Right ventricle myocardium inferior (tissue), 1 donor: ENCODE data around the gene FOS. TPM values are rescaled to one million over a fixed set of nuclear protein-coding genes. Genes with fewer than 3 reads are reported as not detected.
"Not testable (repeated sequence)": the region's sequence is repeated elsewhere in the genome, so short reads cannot be mapped to it uniquely, and the experiment has no call there.

Experiments
- ATAC-seq: fragments of 200-7000 bp; cut with Tn5 transposase; one replicate; pipeline ENCODE4 v1.9.1; 2020; ENCODE audit warnings: mild to moderate bottlenecking, moderate library complexity
- DNase-seq: peaks from one replicate; pipeline ENCODE4 v3.0.0; 2021; ENCODE audit errors: missing footprints
- intact Hi-C: fragments of 100-400 bp; cut with DNase I; formaldehyde crosslinking; loops from one replicate; pipeline ENCODE4 v1.11.0; 2022
- total RNA-seq: library from RNA; stranded (reverse); fragmentation: NEBNext Ultra II Directional; extraction: Animal tissue kit (Norgen Biotek cat#: 25700); gene quantifications from one replicate; pipeline ENCODE4 v1.2.1, GENCODE V29; 2021
- donor health status: DM: no; HTN: yes; CAD: no; lungs with severe emphysema.

FOS gene
- total RNA-seq, 1 donor from 2014 or later = 9.5 TPM

DNA sequence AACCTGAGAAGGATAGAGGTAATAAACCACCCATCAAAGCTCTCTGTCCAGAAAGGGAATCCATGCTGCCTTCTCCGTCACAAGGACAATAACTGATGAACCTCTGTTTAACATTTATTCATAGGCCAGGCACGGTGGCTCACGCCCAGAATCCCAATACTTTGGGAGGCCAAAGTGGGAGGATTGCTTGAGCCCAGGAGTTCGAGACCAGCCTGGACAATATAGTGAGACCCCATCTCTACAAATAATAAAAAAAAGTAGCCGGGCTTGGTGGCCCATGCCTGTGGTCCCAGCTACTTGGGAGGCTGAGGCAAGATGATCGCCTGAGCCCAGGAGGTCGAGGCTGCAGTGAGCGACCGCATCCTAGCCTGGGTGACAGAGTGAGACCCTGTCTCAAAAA is 7.1 kb upstream of the FOS start:
- DNase-seq (no peak), ATAC-seq (no peak)
- intact Hi-C loops = no loop called here

- ATAC-seq (no peak), DNase-seq (no peak)
- intact Hi-C loops = no loop called here
Observed at GRCh38 chr14:75273272-75274049, 5.2 kb upstream of the FOS start.

- no peak for DNase-seq
- intact Hi-C loops = no loop called here
- ATAC-seq = no peak
Observed at GRCh38 chr14:75274050-75274898, 4.4 kb upstream of the FOS start.

DNA sequence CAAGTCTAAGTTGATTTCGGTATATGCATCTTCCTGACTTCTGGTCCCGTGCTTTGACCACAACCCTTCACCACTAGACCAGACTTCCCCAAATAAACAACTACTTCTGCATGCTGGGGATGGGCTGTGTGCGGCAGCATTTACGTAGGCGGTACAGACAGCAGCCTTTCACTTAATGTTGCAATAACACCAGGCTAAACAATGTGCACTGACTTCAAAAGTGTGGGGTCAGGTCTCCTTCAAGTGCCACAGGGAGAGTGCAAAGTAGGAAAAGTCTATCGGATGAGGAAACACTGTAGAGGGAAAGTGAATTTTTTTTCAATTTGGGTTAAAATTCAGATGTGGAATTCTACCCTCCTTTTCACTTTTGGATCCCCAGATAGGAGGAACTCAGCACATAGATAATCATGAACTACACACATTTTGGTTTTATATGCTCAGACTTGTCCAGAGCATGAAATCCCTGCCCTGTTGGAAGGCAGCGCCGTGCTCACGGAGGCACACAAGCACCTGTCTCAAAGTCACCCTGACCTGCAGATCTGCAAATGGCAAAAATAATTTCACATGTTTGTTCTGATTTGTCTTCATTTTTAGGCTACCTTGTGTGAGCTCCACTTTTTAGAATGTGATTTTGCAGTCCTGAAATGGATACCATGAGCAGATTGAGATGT is 3.6 kb upstream of the FOS start:
- ATAC-seq = no peak
- peak; percentile 87 for DNase-seq
- intact Hi-C loops = loop anchor here (5.0 kb wide), 2 partner anchors 38 to 98 kb away; partner anchors contain the start of gene TMED10

DNA sequence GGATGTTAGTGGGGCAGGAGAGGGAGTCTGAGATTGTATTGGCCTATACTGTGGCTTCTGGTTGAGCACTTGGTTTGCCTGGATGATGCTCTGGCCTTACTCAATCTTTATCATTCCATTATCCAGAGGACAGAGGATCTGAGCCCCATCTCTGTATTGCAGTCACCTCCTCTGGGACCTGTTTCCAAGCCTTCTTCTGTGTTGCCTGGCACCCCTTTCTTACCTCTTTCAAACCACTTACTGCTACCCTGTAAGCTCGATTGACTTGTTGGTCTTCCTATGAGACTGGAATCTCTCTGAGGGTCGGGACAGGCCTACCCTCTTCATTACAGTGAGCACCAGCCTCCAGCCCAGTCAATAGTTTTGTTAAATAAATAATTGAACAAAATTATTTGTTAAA is 3.0 kb upstream of the FOS start:
- intact Hi-C loops = loop anchor here (5.0 kb wide), 2 partner anchors 38 to 98 kb away; partner anchors contain the start of gene TMED10
- no peak for DNase-seq

GRCh38 chr14:75277008-75277814 is 1.4 kb upstream of the FOS start:
- ATAC-seq (peak; percentile 86), DNase-seq (peak; percentile 98)
- intact Hi-C loops = loop anchor here (1.0 to 5.0 kb wide), 3 partner anchors 18 to 100 kb away; partner anchors contain the start of gene TMED10

More for the DNA sequence above, 3.0 kb upstream of the FOS start:
- ATAC-seq = no peak

- intact Hi-C loops = loop anchor here (1.0 to 5.0 kb wide), 4 partner anchors 16 to 101 kb away; partner anchors contain the start of gene TMED10
- no peak for DNase-seq
- no peak for ATAC-seq
Observed at GRCh38 chr14:75277815-75278421, 710 bp upstream of the FOS start.

DNA sequence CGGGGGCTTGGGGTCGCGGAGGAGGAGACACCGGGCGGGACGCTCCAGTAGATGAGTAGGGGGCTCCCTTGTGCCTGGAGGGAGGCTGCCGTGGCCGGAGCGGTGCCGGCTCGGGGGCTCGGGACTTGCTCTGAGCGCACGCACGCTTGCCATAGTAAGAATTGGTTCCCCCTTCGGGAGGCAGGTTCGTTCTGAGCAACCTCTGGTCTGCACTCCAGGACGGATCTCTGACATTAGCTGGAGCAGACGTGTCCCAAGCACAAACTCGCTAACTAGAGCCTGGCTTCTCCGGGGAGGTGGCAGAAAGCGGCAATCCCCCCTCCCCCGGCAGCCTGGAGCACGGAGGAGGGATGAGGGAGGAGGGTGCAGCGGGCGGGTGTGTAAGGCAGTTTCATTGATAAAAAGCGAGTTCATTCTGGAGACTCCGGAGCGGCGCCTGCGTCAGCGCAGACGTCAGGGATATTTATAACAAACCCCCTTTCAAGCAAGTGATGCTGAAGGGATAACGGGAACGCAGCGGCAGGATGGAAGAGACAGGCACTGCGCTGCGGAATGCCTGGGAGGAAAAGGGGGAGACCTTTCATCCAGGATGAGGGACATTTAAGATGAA is 630 bp downstream of the FOS start:
- intact Hi-C loops = loop anchor here (5.0 kb wide), 2 partner anchors 42 to 102 kb away; partner anchors contain the start of gene TMED10
- peak; percentile 91 for DNase-seq

GRCh38 chr14:75279763-75280290 is 1.2 kb downstream of the FOS start:
- peak; percentile 78 for DNase-seq
- intact Hi-C loops = loop anchor here (5.0 kb wide), 2 partner anchors 43 to 103 kb away; partner anchors contain the start of gene TMED10
- ATAC-seq = no peak

More for the DNA sequence above, 630 bp downstream of the FOS start:
- ATAC-seq = peak; percentile 26

- DNase-seq (no peak), ATAC-seq (no peak)
- intact Hi-C loops = no loop called here
Observed at GRCh38 chr14:75280291-75280830, 1.7 kb downstream of the FOS start.

- DNase-seq (peak; percentile 73), ATAC-seq (no peak)
- intact Hi-C loops = no loop called here
Observed at GRCh38 chr14:75280831-75281653, 2.4 kb downstream of the FOS start.

GRCh38 chr14:75281654-75282019 is 3.0 kb downstream of the FOS start:
- DNase-seq (no peak), ATAC-seq (no peak)
- intact Hi-C loops = no loop called here

- intact Hi-C loops = no loop called here
- ATAC-seq (no peak), DNase-seq (no peak)
Observed at GRCh38 chr14:75282170-75282554, 3.5 kb downstream of the FOS start.

GRCh38 chr14:75282555-75283161 is 4.0 kb downstream of the FOS start:
- peak; percentile 76 for DNase-seq
- ATAC-seq, intact Hi-C loops: not testable (repeated sequence)

DNA sequence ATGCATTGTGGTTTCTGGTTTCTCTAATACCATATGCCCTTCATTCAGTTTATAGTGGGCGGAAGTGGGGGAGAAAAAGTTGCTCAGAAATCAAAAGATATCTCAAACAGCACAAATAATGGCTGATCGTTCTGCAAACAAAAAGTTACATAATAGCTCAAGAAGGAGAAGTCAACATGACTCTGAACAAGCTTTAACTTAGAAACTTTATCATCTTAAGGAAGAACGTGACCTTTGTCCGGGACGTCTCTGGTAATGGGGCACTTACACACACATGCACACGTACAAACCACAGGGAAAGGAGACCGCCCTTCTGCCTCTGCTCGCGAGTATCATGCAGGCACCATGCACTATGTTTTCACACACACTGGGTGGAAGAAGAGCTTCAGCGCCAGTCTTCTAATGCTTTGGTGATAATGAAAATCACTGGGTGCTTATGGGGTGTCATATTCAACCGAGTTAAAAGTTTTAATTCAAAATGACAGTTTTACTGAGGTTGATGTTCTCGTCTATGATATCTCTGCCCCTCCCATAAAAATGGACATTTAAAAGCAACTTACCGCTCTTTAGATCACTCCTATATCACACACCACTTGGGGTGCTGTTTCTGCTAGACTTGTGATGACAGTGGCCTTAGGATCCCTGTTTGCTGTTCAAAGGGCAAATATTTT is 4.7 kb downstream of the FOS start:
- ATAC-seq (no peak), DNase-seq (no peak)
- intact Hi-C loops = no loop called here
